Measurements from ENCODE around the gene ABCA1. TPM values are rescaled to one million over a fixed set of nuclear protein-coding genes. Genes with fewer than 3 reads are reported as not detected.
A peak's percentile ranks its signal among the peaks of the same experiment; 100 is the strongest.
"Not testable (repeated sequence)": the region's sequence is repeated elsewhere in the genome, so short reads cannot be mapped to it uniquely, and the experiment has no call there.

Gene ABCA1
- total RNA-seq, 1 donor from 2014 or later: 12.6 TPM

- DNase-seq (ENCODE audit: missing footprints) (no peak), ATAC-seq (no peak)
- intact Hi-C loops (cut with DNase I): no loop called here
These were observed 69.7 kb downstream of the ABCA1 start for GRCh38 chr9:104858271-104858670.

GRCh38 chr9:104856413-104856941 is 71.5 kb downstream of the ABCA1 start:
- intact Hi-C loops (cut with DNase I): no loop called here
- DNase-seq (ENCODE audit: missing footprints) (no peak), ATAC-seq (no peak)

- intact Hi-C loops (cut with DNase I): no loop called here
- no peak for ATAC-seq
These were observed 72.1 kb downstream of the ABCA1 start for GRCh38 chr9:104855807-104856206.

GRCh38 chr9:104855258-104855657 is 72.7 kb downstream of the ABCA1 start:
- DNase-seq (ENCODE audit: missing footprints); intact Hi-C loops (cut with DNase I); ATAC-seq: not testable (repeated sequence)

More at GRCh38 chr9:104855807-104856206, 72.1 kb downstream of the ABCA1 start:
- DNase-seq (ENCODE audit: missing footprints): no peak

- ATAC-seq: no peak
- no peak for DNase-seq (ENCODE audit: missing footprints)
- intact Hi-C loops (cut with DNase I): no loop called here
These were observed 73.3 kb downstream of the ABCA1 start for GRCh38 chr9:104854613-104855012.

GRCh38 chr9:104853683-104854082 is 74.3 kb downstream of the ABCA1 start:
- ATAC-seq (no peak), DNase-seq (ENCODE audit: missing footprints) (no peak)
- intact Hi-C loops (cut with DNase I): no loop called here

GRCh38 chr9:104853159-104853558 is 74.8 kb downstream of the ABCA1 start:
- ATAC-seq (no peak), DNase-seq (ENCODE audit: missing footprints) (no peak)
- intact Hi-C loops (cut with DNase I): no loop called here

- intact Hi-C loops (cut with DNase I): no loop called here
- no peak for DNase-seq (ENCODE audit: missing footprints)
- no peak for ATAC-seq
These were observed 76.4 kb downstream of the ABCA1 start for GRCh38 chr9:104851546-104851920.

- intact Hi-C loops (cut with DNase I): no loop called here
These were observed 77.0 kb downstream of the ABCA1 start for GRCh38 chr9:104850786-104851545.

GRCh38 chr9:104849023-104849422 is 78.9 kb downstream of the ABCA1 start:
- intact Hi-C loops (cut with DNase I): no loop called here
- ATAC-seq (no peak), DNase-seq (ENCODE audit: missing footprints) (no peak)

More at GRCh38 chr9:104850786-104851545, 77.0 kb downstream of the ABCA1 start:
- DNase-seq (ENCODE audit: missing footprints): no peak
- ATAC-seq: no peak

- ATAC-seq (no peak), DNase-seq (ENCODE audit: missing footprints) (no peak)
- intact Hi-C loops (cut with DNase I): no loop called here
These were observed 83.2 kb downstream of the ABCA1 start for GRCh38 chr9:104844710-104845109.

GRCh38 chr9:104843644-104844240 is 84.2 kb downstream of the ABCA1 start:
- intact Hi-C loops (cut with DNase I): no loop called here
- no peak for ATAC-seq
- DNase-seq (ENCODE audit: missing footprints): no peak

GRCh38 chr9:104842698-104843097 is 85.3 kb downstream of the ABCA1 start:
- intact Hi-C loops (cut with DNase I): no loop called here
- ATAC-seq (no peak), DNase-seq (ENCODE audit: missing footprints) (no peak)

- intact Hi-C loops (cut with DNase I): no loop called here
- DNase-seq (ENCODE audit: missing footprints): no peak
- ATAC-seq: no peak
These were observed 86.3 kb downstream of the ABCA1 start for GRCh38 chr9:104841601-104842141.

- ATAC-seq: no peak
- intact Hi-C loops (cut with DNase I): no loop called here
- no peak for DNase-seq (ENCODE audit: missing footprints)
These were observed 89.0 kb downstream of the ABCA1 start for GRCh38 chr9:104838958-104839357.

- intact Hi-C loops (cut with DNase I): no loop called here
- ATAC-seq (peak; percentile 27), DNase-seq (ENCODE audit: missing footprints) (no peak)
These were observed 91.2 kb downstream of the ABCA1 start for GRCh38 chr9:104836767-104837166.

- intact Hi-C loops (cut with DNase I): no loop called here
- ATAC-seq (peak; percentile 60), DNase-seq (ENCODE audit: missing footprints) (no peak)
These were observed 91.7 kb downstream of the ABCA1 start for GRCh38 chr9:104836235-104836634.

- no peak for ATAC-seq
- intact Hi-C loops (cut with DNase I): no loop called here
- DNase-seq (ENCODE audit: missing footprints): no peak
These were observed 92.8 kb downstream of the ABCA1 start for GRCh38 chr9:104835161-104835560.

- intact Hi-C loops (cut with DNase I): no loop called here
- DNase-seq (ENCODE audit: missing footprints) (no peak), ATAC-seq (peak; percentile 36)
These were observed 94.3 kb downstream of the ABCA1 start for GRCh38 chr9:104833696-104834095.

GRCh38 chr9:104831681-104832080 is 96.3 kb downstream of the ABCA1 start:
- intact Hi-C loops (cut with DNase I): no loop called here
- ATAC-seq (no peak), DNase-seq (ENCODE audit: missing footprints) (no peak)
